T-helper 9 cell (primary cell): ENCODE data around the gene SLC28A1.
"Not testable (repeated sequence)": the region's sequence is repeated elsewhere in the genome, so short reads cannot be mapped to it uniquely, and the experiment has no call there.

Source experiments
- DNase-seq: peaks from one replicate; pipeline ENCODE4 v3.0.0-alpha.2; 2020

The SLC28A1 gene

GRCh38 chr15:84973492-84974460 is 89.3 kb downstream of the SLC28A1 start:
- no peak for DNase-seq

- no peak for DNase-seq
Observed at GRCh38 chr15:84975871-84976351, 91.4 kb downstream of the SLC28A1 start.

DNA sequence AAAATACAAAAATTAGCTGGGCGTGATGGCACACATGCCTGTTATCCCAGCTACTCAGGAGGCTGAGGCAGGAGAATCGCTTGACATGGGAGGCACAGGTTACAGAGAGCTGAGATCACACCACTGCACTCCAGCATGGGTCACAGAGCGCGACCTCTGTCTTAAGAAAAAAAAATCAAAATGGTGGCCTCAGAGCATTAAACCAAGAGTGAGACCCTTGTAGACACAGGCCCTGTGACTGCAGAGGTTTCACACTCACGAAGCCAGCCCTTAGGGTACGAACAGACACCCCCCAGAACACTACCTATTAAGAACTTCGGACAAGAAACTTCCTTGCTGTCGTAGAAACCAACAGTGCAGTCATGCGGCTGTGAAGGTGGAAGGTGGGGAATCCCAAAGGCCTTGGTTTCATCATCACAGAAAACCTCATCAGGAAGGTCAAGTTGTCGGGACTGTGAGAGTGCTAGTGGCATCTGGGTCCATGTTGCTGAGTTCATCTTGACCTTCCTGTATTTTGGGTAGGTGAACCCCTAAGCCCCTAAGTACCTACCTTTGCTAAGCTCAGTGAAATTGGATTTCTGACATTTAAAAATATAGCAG is 92.4 kb downstream of the SLC28A1 start:
- DNase-seq = no peak

GRCh38 chr15:84979651-84980050 is 95.2 kb downstream of the SLC28A1 start:
- no peak for DNase-seq

DNA sequence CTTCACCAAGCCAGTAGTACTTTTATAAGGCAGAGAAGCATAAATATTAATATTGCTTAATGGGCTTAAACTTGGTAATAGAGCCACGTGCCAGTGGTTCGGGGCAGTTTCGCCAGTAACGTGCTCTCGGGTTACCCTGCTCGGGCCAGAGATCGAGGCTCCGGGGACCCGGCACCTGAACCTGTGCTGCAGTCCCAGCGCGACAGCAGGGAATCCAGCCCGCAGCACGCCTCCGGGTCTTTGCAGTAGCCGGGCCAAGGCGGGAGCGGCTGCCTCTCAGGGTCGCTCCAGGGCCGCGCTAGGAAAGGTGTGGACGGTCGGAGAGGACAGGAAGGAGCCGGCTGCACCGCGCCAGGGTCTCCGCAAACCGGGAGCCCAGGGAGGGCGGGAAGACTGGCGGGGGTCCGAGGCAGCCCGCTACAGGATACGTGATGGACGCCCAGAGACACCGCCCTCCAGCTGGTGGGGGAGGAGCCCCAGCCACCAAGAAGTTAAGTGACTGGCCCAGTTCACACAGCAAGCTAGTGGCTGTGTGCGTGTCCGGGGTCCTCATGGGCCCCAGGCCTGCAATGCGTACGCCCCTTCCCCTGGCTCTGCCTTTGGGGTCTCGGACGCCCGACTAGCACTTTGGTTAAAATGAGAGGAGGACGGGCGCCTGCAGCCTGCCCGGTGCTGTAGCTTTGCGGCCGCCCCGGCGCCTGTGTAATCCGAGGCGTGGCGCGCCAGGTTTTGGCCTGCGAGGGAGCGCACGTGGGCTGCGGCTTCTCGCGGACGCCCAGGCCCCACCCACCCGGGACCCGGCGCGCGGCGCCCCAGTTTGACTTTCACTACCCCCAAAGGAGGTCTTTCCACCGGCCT is 96.0 kb downstream of the SLC28A1 start:
- peak; percentile 85 for DNase-seq

- peak; percentile 92 for DNase-seq
Observed at GRCh38 chr15:84981054-84981710, 96.7 kb downstream of the SLC28A1 start.

DNA sequence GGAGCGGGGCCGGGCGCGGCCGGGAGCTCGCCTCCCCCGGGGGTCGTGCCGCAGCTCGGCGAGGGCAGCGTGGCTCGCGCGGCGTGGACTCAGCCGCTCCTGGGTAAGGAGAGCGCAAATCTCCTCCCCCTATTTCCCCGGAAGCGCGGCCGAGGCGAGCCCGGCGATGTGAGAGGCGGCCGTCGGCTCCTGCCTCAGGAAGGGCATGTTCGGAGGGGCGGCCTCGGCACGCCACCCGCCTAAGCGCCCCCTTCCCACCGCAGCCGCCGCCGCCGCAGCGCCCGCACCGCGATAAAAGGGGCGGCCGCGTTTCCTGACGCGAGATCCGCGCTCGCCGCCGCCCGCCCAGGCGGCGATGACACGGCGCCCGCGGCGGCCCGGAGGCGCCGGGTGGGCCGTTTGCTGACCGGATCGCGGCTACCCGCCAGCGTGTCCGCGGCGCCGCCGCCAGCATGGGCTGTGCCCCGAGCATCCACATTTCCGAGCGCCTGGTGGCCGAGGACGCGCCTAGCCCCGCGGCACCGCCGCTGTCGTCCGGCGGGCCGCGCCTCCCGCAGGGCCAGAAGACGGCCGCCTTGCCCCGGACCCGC is 97.3 kb downstream of the SLC28A1 start, which contains the start of gene PDE8A:
Gene PDE8A (plus strand): TSS at position 146 of the 590 bp plus-strand sequence. CDS start 307 bp downstream, at position 453.
- peak; percentile 52 for DNase-seq

DNA sequence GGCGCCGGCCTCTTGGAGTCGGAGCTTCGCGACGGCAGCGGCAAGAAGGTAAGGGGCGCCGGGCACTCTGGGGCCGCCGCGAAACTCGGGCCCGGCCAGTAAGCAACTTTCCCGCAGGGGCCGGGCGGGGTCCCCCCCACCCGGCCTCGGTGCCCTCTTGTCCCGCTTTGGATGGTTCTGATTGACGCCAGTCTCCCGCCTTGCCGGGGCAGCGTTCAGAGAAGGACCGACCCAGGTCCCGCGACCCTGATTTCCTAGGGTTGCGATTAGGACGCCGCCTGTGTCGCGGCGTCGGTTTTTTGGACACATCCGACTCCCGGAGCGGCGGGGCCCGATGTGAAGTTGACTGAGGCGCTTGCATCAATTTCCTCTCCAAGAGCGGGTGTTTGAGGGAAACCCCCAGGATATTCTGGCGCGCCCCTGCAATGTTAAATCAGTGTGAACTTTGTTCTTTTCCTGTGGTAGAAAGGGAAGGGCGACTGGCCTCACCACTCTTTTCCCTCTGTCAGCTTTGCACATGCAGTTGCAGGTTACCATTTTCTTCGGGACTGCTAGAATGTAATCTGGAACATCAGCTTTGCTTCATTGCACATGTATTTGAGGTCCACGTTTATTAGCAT is 97.9 kb downstream of the SLC28A1 start:
- DNase-seq = peak; percentile 54

DNA sequence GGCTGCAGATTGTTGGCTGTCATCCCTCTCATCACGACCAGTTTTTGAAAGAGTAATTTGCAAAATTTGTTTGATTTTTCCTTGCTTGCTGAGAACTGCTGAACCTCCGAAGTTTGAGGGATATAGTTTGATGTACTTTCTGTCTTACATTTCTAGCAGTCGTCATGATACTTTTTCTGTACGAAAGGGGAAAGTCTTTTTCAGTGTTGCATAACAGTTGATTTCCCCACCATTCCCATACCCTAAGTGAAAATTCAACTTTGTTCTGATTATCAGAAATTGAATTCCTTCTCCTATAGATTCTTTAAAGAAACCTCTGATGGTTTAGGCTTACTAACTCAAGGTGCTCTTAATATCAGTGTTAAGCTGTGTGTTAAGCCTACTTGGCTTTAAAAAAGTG is 98.8 kb downstream of the SLC28A1 start:
- no peak for DNase-seq

- DNase-seq = no peak
Observed at GRCh38 chr15:84983711-84984110, 99.2 kb downstream of the SLC28A1 start.

DNA sequence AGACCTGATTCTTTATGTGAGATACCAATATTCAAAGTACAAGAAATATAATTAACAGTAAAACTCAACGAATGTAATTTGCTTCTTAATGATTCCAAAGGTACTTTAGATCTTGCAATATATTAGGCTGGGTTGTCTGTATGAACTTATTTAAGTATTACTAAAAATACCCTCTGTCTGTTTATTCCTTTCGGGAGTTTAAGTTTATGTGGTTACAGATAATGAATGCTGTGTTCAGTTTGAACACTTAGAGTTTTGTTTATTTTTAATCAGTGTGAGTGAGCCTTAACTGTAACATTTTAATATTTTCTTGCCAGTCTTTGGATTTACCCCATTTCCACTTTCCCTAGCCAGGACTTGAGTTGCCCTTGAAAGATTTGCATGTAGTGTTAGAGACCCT is 100.7 kb downstream of the SLC28A1 start:
- DNase-seq = no peak

- not testable (repeated sequence) for DNase-seq
Observed at GRCh38 chr15:84987351-84987750, 102.9 kb downstream of the SLC28A1 start.

GRCh38 chr15:84987949-84988624 is 103.6 kb downstream of the SLC28A1 start:
- DNase-seq = no peak

DNA sequence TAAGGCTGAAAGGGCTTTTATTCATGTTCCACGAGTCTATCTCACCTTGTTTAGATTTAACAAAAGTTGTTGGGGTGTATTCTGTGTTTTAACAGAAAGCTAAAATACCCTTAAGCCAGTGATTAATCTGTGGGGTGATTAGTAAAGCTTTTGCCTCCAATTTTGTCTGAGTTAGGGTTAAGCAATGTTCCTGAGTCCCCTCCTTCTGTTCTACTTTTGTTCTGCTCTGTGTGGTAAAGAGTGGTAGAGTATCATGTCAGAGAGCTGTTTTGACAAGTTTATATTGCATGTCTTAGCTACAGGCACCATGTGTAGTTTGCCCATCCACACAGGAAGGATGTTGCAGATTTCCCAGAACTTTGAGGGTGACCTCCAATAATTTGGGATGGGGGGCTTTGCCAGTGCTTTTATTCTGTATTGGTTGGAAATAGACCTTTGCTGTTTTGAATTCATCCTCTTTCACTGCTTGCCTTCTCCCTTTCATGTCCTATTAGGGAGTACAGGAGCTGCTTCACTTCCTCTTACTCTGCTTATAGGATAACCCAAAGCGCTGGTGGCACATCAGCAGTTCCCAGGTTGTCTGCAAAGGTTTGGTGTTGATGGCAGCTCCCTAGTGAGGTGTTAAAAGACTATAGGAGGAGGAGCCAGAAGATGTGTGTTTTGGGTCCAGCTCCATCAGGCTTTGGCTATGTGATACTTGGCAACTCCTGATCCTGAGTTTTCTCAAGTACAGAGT is 104.6 kb downstream of the SLC28A1 start:
- DNase-seq = no peak

DNA sequence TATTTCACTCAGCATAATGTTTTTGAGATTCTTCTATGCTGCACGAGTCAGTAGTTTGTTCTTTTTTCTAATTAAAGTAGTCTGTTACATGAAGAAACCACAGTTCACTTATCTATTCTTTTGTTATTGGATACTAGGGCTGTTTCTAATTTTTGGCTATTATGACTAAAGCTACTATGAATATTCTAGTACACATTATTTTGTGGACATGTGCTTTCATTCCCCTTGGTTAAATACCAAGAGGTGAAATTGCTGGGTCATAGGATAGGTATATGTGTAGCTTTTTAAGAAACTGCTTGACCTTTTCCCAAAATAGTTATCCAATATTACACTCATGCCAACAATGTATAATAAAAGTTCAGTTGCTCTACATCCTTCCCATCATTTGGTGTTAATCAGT is 106.0 kb downstream of the SLC28A1 start:
- DNase-seq = no peak

GRCh38 chr15:84991014-84991712 is 106.7 kb downstream of the SLC28A1 start:
- no peak for DNase-seq

DNA sequence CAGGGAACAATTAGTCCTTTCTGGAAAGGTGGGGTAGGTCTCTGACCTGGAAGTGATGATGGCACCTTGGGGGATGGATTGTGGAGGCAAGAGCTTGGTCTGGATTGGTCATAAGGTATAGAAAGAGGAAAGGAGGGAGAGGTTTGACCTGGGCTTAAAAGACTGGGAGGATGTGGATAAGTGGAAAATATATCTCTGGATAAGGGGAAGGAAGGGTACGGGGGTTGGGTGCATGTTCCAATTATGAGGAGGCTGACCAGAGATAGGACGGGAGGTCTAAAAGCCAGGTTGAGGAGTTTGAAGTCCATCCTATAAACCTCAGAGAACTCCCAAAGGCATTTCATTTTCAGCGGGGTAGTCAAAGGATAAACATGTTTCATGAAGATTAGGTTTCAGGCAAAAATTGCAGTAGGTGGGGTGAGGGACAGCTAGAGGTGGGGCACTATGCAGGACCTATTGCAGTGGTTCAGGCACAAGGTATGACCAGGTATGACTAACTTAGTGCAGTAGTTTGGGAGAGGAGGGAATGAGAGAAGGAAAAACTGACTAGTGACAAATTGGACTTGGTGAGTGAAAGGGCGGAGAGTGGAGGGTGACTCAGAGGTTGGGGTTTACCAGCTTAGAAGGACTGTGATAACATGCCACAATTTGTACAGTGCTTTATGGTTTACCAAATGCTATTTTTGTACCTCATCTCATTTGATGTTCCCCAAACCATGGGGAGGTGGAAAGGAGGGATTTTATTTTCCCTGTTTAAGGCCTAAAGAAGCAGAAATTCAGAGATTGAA is 107.9 kb downstream of the SLC28A1 start:
- DNase-seq = no peak
